Lung (tissue), 12 donors: ENCODE measurements around the gene RBM28. TPM values are rescaled to one million over a fixed set of nuclear protein-coding genes. Genes with fewer than 3 reads are reported as not detected.

Source experiments
- ATAC-seq: fragments of 200-7000 bp; cut with Tn5 transposase; one replicate; pipeline ENCODE4 v1.9.1; 2020; ENCODE audit warnings: moderate number of reproducible peaks; ENCODE audit not compliant: insufficient read depth, low FRiP score
- DNase-seq, 3 donors: peaks; one replicate each; pipeline ENCODE4 v3.0.0-alpha.2; 2013 to 2017
- H3K27ac ChIP-seq, 2 donors: one replicate each; pipeline ENCODE4 v1.5.1; 2013; ENCODE audit warnings: mild to moderate bottlenecking in 2 of 2, moderate library complexity in 2 of 2, control low read depth in 1 of 2, inconsistent platforms in 1 of 2, low read depth in 1 of 2, low read length in 1 of 2
- H3K27me3 ChIP-seq, 3 donors: one replicate each; pipeline ENCODE4 v1.5.1; 2013; ENCODE audit warnings: low read length in 2 of 3; ENCODE audit not compliant: control insufficient read depth in 3 of 3, insufficient read depth in 3 of 3
- H3K36me3 ChIP-seq, 4 donors: one replicate each; pipeline ENCODE4 v1.5.1; 2013; ENCODE audit warnings: low read length in 4 of 4, mild to moderate bottlenecking in 1 of 4, moderate library complexity in 1 of 4; ENCODE audit not compliant: control insufficient read depth in 4 of 4, insufficient read depth in 4 of 4
- H3K4me1 ChIP-seq, 5 donors: one replicate each; pipeline ENCODE4 v1.5.1; 2013; ENCODE audit warnings: low read length in 5 of 5, mild to moderate bottlenecking in 2 of 5, moderate library complexity in 1 of 5; ENCODE audit not compliant: control insufficient read depth in 5 of 5, insufficient read depth in 5 of 5
- H3K4me3 ChIP-seq: one replicate; pipeline ENCODE4 v1.5.1; 2013; ENCODE audit warnings: mild to moderate bottlenecking, control low read depth, moderate library complexity
- H3K9ac ChIP-seq, 2 donors: one replicate each; pipeline ENCODE4 v1.5.1; 2013; ENCODE audit warnings: low read length in 2 of 2, control low read depth in 1 of 2; ENCODE audit not compliant: insufficient read depth in 1 of 2
- H3K9me3 ChIP-seq, 4 donors: one replicate each; pipeline ENCODE4 v1.5.1; 2013; ENCODE audit warnings: low read length in 3 of 4, mild to moderate bottlenecking in 1 of 4, moderate library complexity in 1 of 4; ENCODE audit not compliant: control insufficient read depth in 4 of 4, insufficient read depth in 3 of 4
- CTCF ChIP-seq: IDR thresholded peaks from 2 replicates; pipeline ENCODE4 v1.5.1; 2012; ENCODE audit warnings: mild to moderate bottlenecking; ENCODE audit errors: control extremely low read depth, extremely low read depth
- WGBS, 2 donors: extraction: QIAGEN DNeasy Blood & Tissue Kit; methylation state at CpG; one replicate each; pipeline ENCODE4 v1.1.7; 2013; 5-methylcytosine and 5-hydroxymethylcytosine counted together
- polyA plus RNA-seq, 2 donors: library from polyadenylated mRNA; stranded (reverse); fragments of 200-250 nt; gene quantifications; one replicate each; pipeline ENCODE4 v1.2.1, GENCODE V29; 2013
- total RNA-seq, 2 donors: library from RNA; depleted of rRNA in 1 of 2; stranded (reverse); fragments of >200 nt in 1 of 2; gene quantifications; one replicate each; pipeline ENCODE4 v1.2.1, GENCODE V29; 2014 to 2021
- donor health status: control.
- donor health status: control.
- donor health status: Bipolar disorder and iron deficiency.
- donor health status: healthy.
- donor health status: DM: yes; HTN: yes; CAD: no.

Gene RBM28
- total and polyA plus RNA-seq, 4 donors = 18.8 to 44.7 (median 27.2) TPM

DNA sequence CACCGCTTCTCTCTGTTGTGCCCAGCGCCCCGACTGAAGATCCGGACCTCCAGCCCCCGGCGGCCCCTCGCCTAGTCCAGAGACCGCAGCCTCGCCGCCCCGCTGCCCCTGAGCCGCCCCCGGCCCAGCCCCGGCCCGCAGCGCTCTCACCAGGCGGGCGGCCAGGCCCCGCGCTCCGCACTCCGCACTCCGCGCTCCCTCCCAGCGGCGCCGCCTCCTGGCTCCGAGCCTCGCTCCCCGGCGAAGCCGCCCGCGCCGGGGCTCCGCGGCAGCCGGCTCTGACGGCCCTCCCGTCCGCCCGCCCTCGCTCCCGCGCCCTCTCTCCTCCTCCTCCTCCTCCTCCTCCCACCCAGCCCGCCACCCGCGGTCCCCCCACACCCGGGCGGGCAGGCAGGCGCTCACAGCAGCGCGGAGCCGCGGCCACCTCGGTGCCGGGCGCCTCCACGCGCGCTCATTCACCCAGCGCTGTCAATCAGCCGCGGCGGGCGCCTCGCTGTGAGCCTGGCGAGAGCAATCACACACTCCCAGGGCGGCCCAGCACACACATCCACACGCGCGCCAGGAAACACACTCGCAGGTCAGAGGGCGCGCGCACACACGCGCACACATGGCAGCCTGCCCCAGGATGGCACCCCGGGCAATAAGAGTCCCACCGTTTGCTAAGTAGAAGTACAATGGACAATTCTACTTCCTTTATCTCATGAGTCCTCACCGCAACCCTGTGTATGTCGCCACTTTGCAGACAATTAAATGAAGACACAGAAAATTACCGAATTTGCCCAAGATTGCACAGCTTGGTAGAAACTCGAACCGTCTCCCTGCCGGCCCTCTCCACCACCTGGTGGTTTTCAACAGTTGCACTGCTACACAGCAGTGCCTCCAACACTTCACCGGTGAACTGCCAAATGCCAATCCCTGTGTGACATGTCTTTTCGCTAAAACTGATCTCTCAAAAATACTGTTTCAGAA is 18.0 kb upstream of the RBM28 start, which contains the start of gene PRRT4:
TSS of gene PRRT4 (minus strand) at position 280 of the 969 bp plus-strand sequence.
- no peak within 1 kb of the TSS for H3K27ac ChIP-seq
- no peak within 1 kb of the TSS for H3K9ac ChIP-seq
- H3K4me1 ChIP-seq = peaks cover 0 to 20% (median 6%) of the 10 kb centered on the region in 5 donors
- peaks cover 4 to 31% (median 7%) of the 10 kb centered on the region in 3 donors for H3K27me3 ChIP-seq
- ATAC-seq (peak; percentile 71), DNase-seq (peak; percentile 50 to 70 (median 62))
- H3K9me3 ChIP-seq = no peaks in the 10 kb centered on the region
- H3K4me3 ChIP-seq = peak within 1 kb of the TSS; percentile 11
- WGBS, 2 donors = 1% methylated on average over 77 to 88 of the region's 88 CpGs
- TF ChIP-seq CTCF = no peak
- H3K36me3 ChIP-seq = no peaks in the 10 kb centered on the region

GRCh38 chr7:128360359-128360678 is 16.6 kb upstream of the RBM28 start:
- H3K9ac ChIP-seq = peak overlapping the region in 1 of 2 donors; percentile 29
- no peak for TF ChIP-seq CTCF
- H3K36me3 ChIP-seq = no peaks in the 10 kb centered on the region
- no peak overlapping the region for H3K4me3 ChIP-seq
- peaks cover 0 to 20% (median 6%) of the 10 kb centered on the region in 5 donors for H3K4me1 ChIP-seq
- no peaks in the 10 kb centered on the region for H3K9me3 ChIP-seq
- no peak for ATAC-seq
- 11 to 25% methylated on average over 9 of the region's 9 CpGs for WGBS, 2 donors
- H3K27ac ChIP-seq = no peak overlapping the region
- peak in 1 of 3 donors; percentile 40 for DNase-seq
- H3K27me3 ChIP-seq = peaks cover 4 to 18% (median 7%) of the 10 kb centered on the region in 3 donors

DNA sequence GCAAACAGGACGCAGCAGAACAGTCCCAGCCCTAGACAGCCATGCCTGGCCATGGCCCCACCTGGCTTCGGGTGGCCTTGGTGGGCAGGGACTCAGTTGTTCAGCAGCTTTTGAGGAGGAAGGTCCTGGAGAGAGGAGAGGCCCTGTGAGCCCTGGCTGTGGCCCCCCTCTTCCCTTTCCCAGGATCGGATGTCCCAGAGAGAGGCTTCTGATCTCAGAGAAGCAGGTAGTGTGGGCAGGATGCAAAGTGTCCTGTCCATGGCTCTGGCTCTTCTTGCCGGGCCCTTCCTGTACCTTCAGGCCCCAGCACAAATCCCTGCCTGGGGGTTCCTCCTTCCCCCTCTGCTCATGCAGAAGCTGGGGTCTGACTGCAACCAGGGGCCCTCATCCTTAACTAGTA is 16.2 kb upstream of the RBM28 start:
- Histone ChIP-seq H3K27me3 (peaks cover 4 to 18% (median 7%) of the 10 kb centered on the region in 3 donors), H3K4me3 (no peak overlapping the region), H3K27ac (no peak overlapping the region), H3K36me3 (no peaks in the 10 kb centered on the region), H3K9me3 (no peaks in the 10 kb centered on the region), H3K4me1 (peaks cover 0 to 20% (median 6%) of the 10 kb centered on the region in 5 donors), H3K9ac (peak overlapping the region in 1 of 2 donors; percentile 29)
- no peak for TF ChIP-seq CTCF
- ATAC-seq (no peak), DNase-seq (no peak)
- WGBS, 2 donors = 69 to 83% methylated on average over 4 of the region's 4 CpGs
